SK-N-SH treated with all-trans-retinoic acid at 6 μM for 48 hours (cell line): ENCODE measurements around the gene HOXB7.

ENCODE experiments used
- ARNTL ChIP-seq: fragments of 450-650 bp; formaldehyde crosslinking; IDR thresholded peaks from 2 replicates; pipeline ENCODE4 v1.5.0; 2020; ENCODE audit warnings: low read depth, mild to moderate bottlenecking, moderate library complexity, borderline replicate concordance
- OSR1 ChIP-seq: fragments of 250-450 bp; sonication (Bioruptor Pico); IDR thresholded peaks from 2 replicates; pipeline ENCODE4 v1.8.0; 2022; ENCODE audit warnings: moderate library complexity, mild to moderate bottlenecking, inconsistent platforms
- PATZ1 ChIP-seq: fragments of 250-450 bp; sonication (Bioruptor Pico); IDR thresholded peaks from 2 replicates; pipeline ENCODE4 v1.8.0; 2020; ENCODE audit warnings: mild to moderate bottlenecking, moderate library complexity, borderline replicate concordance
- POU6F1 ChIP-seq: fragments of 250-450 bp; sonication (Bioruptor Pico); IDR thresholded peaks from 2 replicates; pipeline ENCODE4 v1.8.0; 2021; ENCODE audit warnings: low read depth, mild to moderate bottlenecking, moderate library complexity, borderline replicate concordance
- ZC3H10 ChIP-seq: fragments of 250-450 bp; sonication (Bioruptor Pico); IDR thresholded peaks from 2 replicates; pipeline ENCODE4 v1.5.1; 2021; ENCODE audit warnings: mild to moderate bottlenecking, moderate library complexity
- ZFP3 ChIP-seq: fragments of 250-450 bp; sonication (Bioruptor Pico); IDR thresholded peaks from 2 replicates; pipeline ENCODE4 v1.5.0; 2020; ENCODE audit warnings: mild to moderate bottlenecking, moderate library complexity
- ZFP30 ChIP-seq: fragments of 450-650 bp; formaldehyde crosslinking; IDR thresholded peaks from 2 replicates; pipeline ENCODE4 v1.5.0; 2022; ENCODE audit warnings: mild to moderate bottlenecking, moderate library complexity
- ZNF70 ChIP-seq: fragments of 450-650 bp; formaldehyde crosslinking; IDR thresholded peaks from 2 replicates; pipeline ENCODE4 v1.5.0; 2020; ENCODE audit warnings: mild to moderate bottlenecking, moderate library complexity
- ZNF8 ChIP-seq: fragments of 450-650 bp; formaldehyde crosslinking; IDR thresholded peaks from 2 replicates; pipeline ENCODE4 v1.5.0; 2020; ENCODE audit warnings: mild to moderate bottlenecking, moderate library complexity
- TF ChIP-seq, protein P1 (sequence below): fragments of 250-450 bp; sonication (Bioruptor Pico); IDR thresholded peaks from 2 replicates; pipeline ENCODE4 v1.5.1; 2021; ENCODE audit warnings: mild to moderate bottlenecking, moderate library complexity
- TF ChIP-seq, protein P2 (sequence below): fragments of 250-450 bp; sonication (Bioruptor Pico); IDR thresholded peaks from 2 replicates; pipeline ENCODE4 v1.5.0; 2020; ENCODE audit warnings: mild to moderate bottlenecking, moderate library complexity
- TF ChIP-seq, protein P3 (sequence below): fragments of 250-450 bp; sonication (Bioruptor Pico); IDR thresholded peaks from 2 replicates; pipeline ENCODE4 v1.5.1; 2020; ENCODE audit warnings: low read depth, mild to moderate bottlenecking, moderate library complexity

- no peak for TF ChIP-seq ZFP3 (CRISPR knock-in tag)
- TF ChIP-seq, protein P1, sequence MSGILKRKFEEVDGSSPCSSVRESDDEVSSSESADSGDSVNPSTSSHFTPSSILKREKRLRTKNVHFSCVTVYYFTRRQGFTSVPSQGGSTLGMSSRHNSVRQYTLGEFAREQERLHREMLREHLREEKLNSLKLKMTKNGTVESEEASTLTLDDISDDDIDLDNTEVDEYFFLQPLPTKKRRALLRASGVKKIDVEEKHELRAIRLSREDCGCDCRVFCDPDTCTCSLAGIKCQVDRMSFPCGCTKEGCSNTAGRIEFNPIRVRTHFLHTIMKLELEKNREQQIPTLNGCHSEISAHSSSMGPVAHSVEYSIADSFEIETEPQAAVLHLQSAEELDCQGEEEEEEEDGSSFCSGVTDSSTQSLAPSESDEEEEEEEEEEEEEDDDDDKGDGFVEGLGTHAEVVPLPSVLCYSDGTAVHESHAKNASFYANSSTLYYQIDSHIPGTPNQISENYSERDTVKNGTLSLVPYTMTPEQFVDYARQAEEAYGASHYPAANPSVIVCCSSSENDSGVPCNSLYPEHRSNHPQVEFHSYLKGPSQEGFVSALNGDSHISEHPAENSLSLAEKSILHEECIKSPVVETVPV (CRISPR knock-in tag): no peak
- no peak for TF ChIP-seq POU6F1 (CRISPR knock-in tag)
- TF ChIP-seq OSR1 (CRISPR knock-in tag): no peak
- no peak for TF ChIP-seq ZNF8 (CRISPR knock-in tag)
- TF ChIP-seq, protein P2, sequence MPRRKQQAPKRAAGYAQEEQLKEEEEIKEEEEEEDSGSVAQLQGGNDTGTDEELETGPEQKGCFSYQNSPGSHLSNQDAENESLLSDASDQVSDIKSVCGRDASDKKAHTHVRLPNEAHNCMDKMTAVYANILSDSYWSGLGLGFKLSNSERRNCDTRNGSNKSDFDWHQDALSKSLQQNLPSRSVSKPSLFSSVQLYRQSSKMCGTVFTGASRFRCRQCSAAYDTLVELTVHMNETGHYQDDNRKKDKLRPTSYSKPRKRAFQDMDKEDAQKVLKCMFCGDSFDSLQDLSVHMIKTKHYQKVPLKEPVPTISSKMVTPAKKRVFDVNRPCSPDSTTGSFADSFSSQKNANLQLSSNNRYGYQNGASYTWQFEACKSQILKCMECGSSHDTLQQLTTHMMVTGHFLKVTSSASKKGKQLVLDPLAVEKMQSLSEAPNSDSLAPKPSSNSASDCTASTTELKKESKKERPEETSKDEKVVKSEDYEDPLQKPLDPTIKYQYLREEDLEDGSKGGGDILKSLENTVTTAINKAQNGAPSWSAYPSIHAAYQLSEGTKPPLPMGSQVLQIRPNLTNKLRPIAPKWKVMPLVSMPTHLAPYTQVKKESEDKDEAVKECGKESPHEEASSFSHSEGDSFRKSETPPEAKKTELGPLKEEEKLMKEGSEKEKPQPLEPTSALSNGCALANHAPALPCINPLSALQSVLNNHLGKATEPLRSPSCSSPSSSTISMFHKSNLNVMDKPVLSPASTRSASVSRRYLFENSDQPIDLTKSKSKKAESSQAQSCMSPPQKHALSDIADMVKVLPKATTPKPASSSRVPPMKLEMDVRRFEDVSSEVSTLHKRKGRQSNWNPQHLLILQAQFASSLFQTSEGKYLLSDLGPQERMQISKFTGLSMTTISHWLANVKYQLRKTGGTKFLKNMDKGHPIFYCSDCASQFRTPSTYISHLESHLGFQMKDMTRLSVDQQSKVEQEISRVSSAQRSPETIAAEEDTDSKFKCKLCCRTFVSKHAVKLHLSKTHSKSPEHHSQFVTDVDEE (CRISPR knock-in tag): no peak
- no peak for TF ChIP-seq PATZ1 (CRISPR knock-in tag)
- TF ChIP-seq, protein P3, sequence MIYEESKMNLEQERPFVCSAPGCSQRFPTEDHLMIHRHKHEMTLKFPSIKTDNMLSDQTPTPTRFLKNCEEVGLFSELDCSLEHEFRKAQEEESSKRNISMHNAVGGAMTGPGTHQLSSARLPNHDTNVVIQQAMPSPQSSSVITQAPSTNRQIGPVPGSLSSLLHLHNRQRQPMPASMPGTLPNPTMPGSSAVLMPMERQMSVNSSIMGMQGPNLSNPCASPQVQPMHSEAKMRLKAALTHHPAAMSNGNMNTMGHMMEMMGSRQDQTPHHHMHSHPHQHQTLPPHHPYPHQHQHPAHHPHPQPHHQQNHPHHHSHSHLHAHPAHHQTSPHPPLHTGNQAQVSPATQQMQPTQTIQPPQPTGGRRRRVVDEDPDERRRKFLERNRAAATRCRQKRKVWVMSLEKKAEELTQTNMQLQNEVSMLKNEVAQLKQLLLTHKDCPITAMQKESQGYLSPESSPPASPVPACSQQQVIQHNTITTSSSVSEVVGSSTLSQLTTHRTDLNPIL (CRISPR knock-in tag): no peak
- TF ChIP-seq ZFP30 (CRISPR knock-in tag): no peak
- no peak for TF ChIP-seq ZC3H10 (CRISPR knock-in tag)
- TF ChIP-seq ZNF70 (CRISPR knock-in tag): no peak
- no peak for TF ChIP-seq ARNTL (CRISPR knock-in tag)
Measured at GRCh38 chr17:48630925-48631692, 20.3 kb upstream of the HOXB7 start.
